COLO668 (cell line): ENCODE data around the gene NPAS1.
A peak's percentile ranks its signal among the peaks of the same experiment; 100 is the strongest.

ENCODE experiments used
- DNase-seq: peaks from one replicate; lab custom pipeline; 2025; ENCODE audit not compliant: unreplicated experiment; lab: John Stamatoyannopoulos, UW

NPAS1 gene

GRCh38 chr19:47013041-47013517 lies 6.6 kb upstream of the NPAS1 start:
- DNase-seq = peak; percentile 66

GRCh38 chr19:47018923-47019322 lies 714 bp upstream of the NPAS1 start:
- no peak for DNase-seq

GRCh38 chr19:47020132-47020805 lies 632 bp downstream of the NPAS1 start:
- no peak for DNase-seq

GRCh38 chr19:47020992-47021496 lies 1.4 kb downstream of the NPAS1 start:
- DNase-seq = no peak

- no peak for DNase-seq
These were observed 2.0 kb downstream of the NPAS1 start for GRCh38 chr19:47021536-47022139.

GRCh38 chr19:47022140-47022536 lies 2.5 kb downstream of the NPAS1 start:
- no peak for DNase-seq

GRCh38 chr19:47022541-47023447 lies 3.2 kb downstream of the NPAS1 start:
- DNase-seq = no peak

- DNase-seq = no peak
These were observed 3.8 kb downstream of the NPAS1 start for GRCh38 chr19:47023448-47023794.

- no peak for DNase-seq
These were observed 4.9 kb downstream of the NPAS1 start for GRCh38 chr19:47024502-47024901.

GRCh38 chr19:47026156-47026555 lies 6.5 kb downstream of the NPAS1 start:
- DNase-seq = no peak

GRCh38 chr19:47026889-47027288 lies 7.3 kb downstream of the NPAS1 start:
- no peak for DNase-seq

- DNase-seq = no peak
These were observed 8.0 kb downstream of the NPAS1 start for GRCh38 chr19:47027586-47028088.

GRCh38 chr19:47028195-47028601 lies 8.6 kb downstream of the NPAS1 start:
- DNase-seq = no peak

GRCh38 chr19:47032171-47032811 lies 12.7 kb downstream of the NPAS1 start:
- peak; percentile 67 for DNase-seq

GRCh38 chr19:47035127-47036096 lies 15.8 kb downstream of the NPAS1 start:
- peak; percentile 75 for DNase-seq

- DNase-seq = peak; percentile 46
These were observed 16.5 kb downstream of the NPAS1 start for GRCh38 chr19:47036097-47036651.

- no peak for DNase-seq
These were observed 18.1 kb downstream of the NPAS1 start for GRCh38 chr19:47037766-47038165.

- no peak for DNase-seq
These were observed 19.7 kb downstream of the NPAS1 start for GRCh38 chr19:47039239-47039874.

- no peak for DNase-seq
These were observed 21.2 kb downstream of the NPAS1 start for GRCh38 chr19:47040869-47041268.
